Epithelial cell of esophagus (primary cell): ENCODE results near the gene ALOX5.
"Not testable (repeated sequence)": the region's sequence is repeated elsewhere in the genome, so short reads cannot be mapped to it uniquely, and the experiment has no call there.

Experiments
- DNase-seq: peaks from one replicate; pipeline ENCODE4 v3.0.0; 2010; ENCODE audit warnings: low read depth
- H3K4me3 ChIP-seq: 2 replicates; pipeline ENCODE4 v1.5.1; 2011; ENCODE audit warnings: mild to moderate bottlenecking, low read length, control low read depth
- TF ChIP-seq, protein P1 (sequence below): IDR thresholded peaks from 2 replicates; pipeline ENCODE4 v1.5.1; 2011; ENCODE audit warnings: low read depth, mild to moderate bottlenecking, low read length, control low read depth, inconsistent platforms; ENCODE audit not compliant: insufficient read depth; ENCODE audit errors: missing control alignments

ALOX5 gene

DNA sequence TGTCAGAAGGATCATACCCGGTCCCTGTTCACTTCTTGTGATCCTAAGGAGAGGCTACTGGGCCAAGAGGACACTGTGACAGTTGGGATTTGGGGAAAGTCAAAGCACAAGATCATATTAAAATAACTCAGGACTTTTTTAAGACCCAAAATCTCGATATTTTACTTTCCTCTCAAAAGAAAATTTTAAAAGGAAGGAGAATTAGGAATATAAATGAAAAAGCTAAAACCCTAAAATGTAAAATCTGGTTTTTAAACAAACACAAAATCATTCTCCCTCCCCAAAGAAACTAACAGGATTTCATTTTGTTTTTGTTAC lies 36.4 kb downstream of the ALOX5 start:
- no peak overlapping the region for H3K4me3 ChIP-seq
- DNase-seq: no peak
- TF ChIP-seq, protein P1, sequence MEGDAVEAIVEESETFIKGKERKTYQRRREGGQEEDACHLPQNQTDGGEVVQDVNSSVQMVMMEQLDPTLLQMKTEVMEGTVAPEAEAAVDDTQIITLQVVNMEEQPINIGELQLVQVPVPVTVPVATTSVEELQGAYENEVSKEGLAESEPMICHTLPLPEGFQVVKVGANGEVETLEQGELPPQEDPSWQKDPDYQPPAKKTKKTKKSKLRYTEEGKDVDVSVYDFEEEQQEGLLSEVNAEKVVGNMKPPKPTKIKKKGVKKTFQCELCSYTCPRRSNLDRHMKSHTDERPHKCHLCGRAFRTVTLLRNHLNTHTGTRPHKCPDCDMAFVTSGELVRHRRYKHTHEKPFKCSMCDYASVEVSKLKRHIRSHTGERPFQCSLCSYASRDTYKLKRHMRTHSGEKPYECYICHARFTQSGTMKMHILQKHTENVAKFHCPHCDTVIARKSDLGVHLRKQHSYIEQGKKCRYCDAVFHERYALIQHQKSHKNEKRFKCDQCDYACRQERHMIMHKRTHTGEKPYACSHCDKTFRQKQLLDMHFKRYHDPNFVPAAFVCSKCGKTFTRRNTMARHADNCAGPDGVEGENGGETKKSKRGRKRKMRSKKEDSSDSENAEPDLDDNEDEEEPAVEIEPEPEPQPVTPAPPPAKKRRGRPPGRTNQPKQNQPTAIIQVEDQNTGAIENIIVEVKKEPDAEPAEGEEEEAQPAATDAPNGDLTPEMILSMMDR: no peak

DNA sequence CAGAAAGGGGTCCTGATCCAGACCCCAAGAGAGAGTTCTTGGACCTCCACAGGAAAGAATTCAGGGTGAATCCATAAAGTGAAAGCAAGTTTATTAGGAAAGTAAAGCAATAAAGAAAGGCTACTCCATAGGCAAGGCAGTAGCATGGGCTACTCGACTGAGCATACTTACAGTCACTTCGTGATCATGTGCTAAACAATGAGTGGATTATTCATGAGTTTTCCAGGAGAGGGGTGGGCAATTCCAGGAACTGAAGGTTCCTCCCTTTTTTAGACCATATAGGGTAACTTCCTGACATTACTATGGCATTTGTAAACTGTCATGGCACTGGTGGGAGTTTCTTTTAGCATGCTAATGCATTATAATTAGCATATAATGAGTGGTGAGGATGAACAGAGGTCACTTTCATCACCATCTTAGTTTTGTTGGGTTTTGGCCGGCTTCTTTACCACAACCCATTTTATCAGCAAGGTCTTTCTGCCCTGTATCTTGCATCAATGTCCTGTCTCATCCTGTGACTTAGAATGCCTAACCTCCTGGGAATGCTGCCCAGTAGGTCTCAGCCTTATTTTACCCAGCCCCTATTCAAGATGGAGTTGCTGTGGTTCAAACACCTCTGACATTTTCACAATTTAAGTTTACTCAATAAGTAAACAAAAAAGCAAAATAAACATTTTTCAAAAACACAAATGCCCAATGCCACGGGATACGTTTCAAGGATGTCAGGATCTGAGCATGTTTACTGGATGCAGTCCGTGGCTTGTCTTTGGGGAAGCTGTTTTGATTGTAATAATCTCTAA lies 37.0 kb downstream of the ALOX5 start:
- TF ChIP-seq, protein P1: no peak
- no peak overlapping the region for H3K4me3 ChIP-seq
- DNase-seq: no peak

GRCh38 chr10:45411607-45411940 lies 37.6 kb downstream of the ALOX5 start:
- H3K4me3 ChIP-seq: no peak overlapping the region
- TF ChIP-seq, protein P1: no peak
- DNase-seq: no peak

GRCh38 chr10:45415062-45415461 lies 41.0 kb downstream of the ALOX5 start:
- H3K4me3 ChIP-seq, DNase-seq: not testable (repeated sequence)

- no peak overlapping the region for H3K4me3 ChIP-seq
- DNase-seq: no peak
- TF ChIP-seq, protein P1: no peak
These were observed 42.6 kb downstream of the ALOX5 start for GRCh38 chr10:45416603-45417002.

DNA sequence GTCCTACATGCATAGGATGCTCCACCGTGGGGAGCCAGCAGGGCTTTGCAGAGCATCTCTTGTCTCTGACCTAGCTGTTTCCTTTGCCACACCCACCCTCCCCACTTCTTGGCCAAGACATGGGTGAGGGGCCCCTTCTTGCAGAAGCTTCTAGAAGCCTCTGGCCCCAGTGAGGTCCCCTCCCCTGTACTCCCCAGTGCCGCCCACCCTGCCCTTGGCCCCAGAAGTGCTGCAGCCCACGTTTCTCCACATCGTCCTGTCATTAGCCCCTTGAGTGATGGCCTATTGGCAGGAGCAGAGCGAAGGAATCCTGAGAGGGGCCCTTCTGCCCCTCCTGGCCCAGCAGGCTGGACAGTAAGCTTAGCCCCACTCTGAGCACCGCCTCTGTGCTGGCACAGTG lies 43.7 kb downstream of the ALOX5 start:
- no peak overlapping the region for H3K4me3 ChIP-seq
- DNase-seq: no peak
- TF ChIP-seq, protein P1: no peak

- TF ChIP-seq, protein P1: no peak
- H3K4me3 ChIP-seq: no peak overlapping the region
These were observed 44.4 kb downstream of the ALOX5 start for GRCh38 chr10:45418417-45418848.

More at GRCh38 chr10:45418417-45418848, 44.4 kb downstream of the ALOX5 start:
- DNase-seq: no peak
